ENCODE measurements around the gene ALG2. TPM values are rescaled to one million over a fixed set of nuclear protein-coding genes. Genes with fewer than 3 reads are reported as not detected.

The ALG2 gene
- total and polyA plus RNA-seq, 9 of the 15 experiments (the other 6 are each of a cell fraction or from before 2014, with no cell fraction given) = 4.9 to 41.9 (median 20.2) TPM

- ChIA-PET CTCF (ENCODE audit: low intra/inter-chr PET ratio) (no interaction called here), POLR2A (no interaction called here)
- FAIRE-seq (no peak), ATAC-seq (no peak), DNase-seq (ENCODE audit: extremely low read depth in 1 of 4, low spot score in 3 of 4) (no peak)
- in situ Hi-C loops (cut with MboI) (no loop called here), intact Hi-C loops (cut with micrococcal nuclease) (loop anchor here (5.0 to 10.0 kb wide), 4 partner anchors 48 to 1156 kb away; no protein-coding TSS in a partner anchor)
- no TSS peak for BruUV-seq (replicated peaks)
- H3K27ac ChIP-seq (ENCODE audit: extremely low read depth, low read depth, low read length) = no peak overlapping the region
- H4K20me1 ChIP-seq (replicated peaks; ENCODE audit: control insufficient read depth, insufficient read depth, low read length) = no peaks in the 10 kb centered on the region
- no peak overlapping the region for H3K9ac ChIP-seq (ENCODE audit: insufficient read depth in 1 of 2, low read depth in 2 of 2, low read length in 2 of 2)
- no peak overlapping the region for H2AFZ ChIP-seq (ENCODE audit: low read depth, low read length)
- 7% methylated on average over 2 of the region's 2 CpGs for WGBS (ENCODE audit: insufficient coverage, low coverage, missing lambda C conversion rate)
- peaks cover 0 to 13% of the 10 kb centered on the region in 2 experiments; a peak in 4 of 5 replicates for H3K27me3 ChIP-seq (ENCODE audit: control insufficient read depth in 2 of 2, insufficient read depth in 2 of 2, low read length in 2 of 2)
- TF ChIP-seq SIRT6 (IDR thresholded peaks at IDR 0.05; ENCODE audit: low read depth, low read length) = no peak
- no peaks in the 10 kb centered on the region for H3K9me3 ChIP-seq (replicated peaks; ENCODE audit: control insufficient read depth, insufficient read depth, low read depth, low read length)
- H3K4me3 ChIP-seq = no peak overlapping the region
- peaks cover 0 to 2% of the 10 kb centered on the region in 2 experiments; a peak in 1 of 5 replicates for H3K4me1 ChIP-seq (replicated peaks in 1 of 2; ENCODE audit: control insufficient read depth in 2 of 2, insufficient read depth in 2 of 2, low read length in 2 of 2)
- no peaks in the 10 kb centered on the region for H3K9me1 ChIP-seq (ENCODE audit: control insufficient read depth, insufficient read depth, low read length)
- H3K79me2 ChIP-seq (ENCODE audit: control insufficient read depth, insufficient read depth, low read length) = no peaks in the 10 kb centered on the region
- H3K36me3 ChIP-seq (ENCODE audit: control insufficient read depth, insufficient read depth, low read length) = no peaks in the 10 kb centered on the region
- no peak overlapping the region for H3K4me2 ChIP-seq (ENCODE audit: insufficient read depth, low read length)
These were observed 52.7 kb downstream of the ALG2 start for GRCh38 chr9:99169086-99169485.

- POLR2A ChIA-PET = no interaction called here
- no TSS peak for BruUV-seq (replicated peaks)
These were observed 54.0 kb downstream of the ALG2 start for GRCh38 chr9:99167694-99168093.

More at GRCh38 chr9:99167694-99168093, 54.0 kb downstream of the ALG2 start:
- no peaks in the 10 kb centered on the region for H3K79me2 ChIP-seq (ENCODE audit: control insufficient read depth, insufficient read depth, low read length)
- H2AFZ ChIP-seq (ENCODE audit: low read depth, low read length) = 0 out of 2 replicates have a peak overlapping the region, but pooled peaks have one; percentile 6
- H3K27me3 ChIP-seq (ENCODE audit: control insufficient read depth in 2 of 2, insufficient read depth in 2 of 2, low read length in 2 of 2) = peaks cover 0 to 7% of the 10 kb centered on the region in 2 experiments; a peak in 2 of 5 replicates
- no peaks in the 10 kb centered on the region for H3K36me3 ChIP-seq (ENCODE audit: control insufficient read depth, insufficient read depth, low read length)
- in situ Hi-C loops (cut with MboI) (no loop called here), intact Hi-C loops (cut with micrococcal nuclease) (loop anchor here (5.0 to 10.0 kb wide), 4 partner anchors 50 to 1157 kb away; no protein-coding TSS in a partner anchor)
- no peaks in the 10 kb centered on the region for H3K9me3 ChIP-seq (replicated peaks; ENCODE audit: control insufficient read depth, insufficient read depth, low read depth, low read length)
- FAIRE-seq (no peak), ATAC-seq (no peak), DNase-seq (ENCODE audit: extremely low read depth in 1 of 4, low spot score in 3 of 4) (no peak)
- no peak overlapping the region for H3K9ac ChIP-seq (ENCODE audit: insufficient read depth in 1 of 2, low read depth in 2 of 2, low read length in 2 of 2)
- no peak overlapping the region for H3K4me3 ChIP-seq
- H3K9me1 ChIP-seq (ENCODE audit: control insufficient read depth, insufficient read depth, low read length) = no peaks in the 10 kb centered on the region
- H3K4me1 ChIP-seq (replicated peaks in 1 of 2; ENCODE audit: control insufficient read depth in 2 of 2, insufficient read depth in 2 of 2, low read length in 2 of 2) = peaks cover 0 to 2% of the 10 kb centered on the region in 2 experiments; a peak in 1 of 5 replicates
- no peak for TF ChIP-seq KLF13 (tag; IDR thresholded peaks at IDR 0.05; ENCODE audit: borderline replicate concordance, low read depth)
- no peak for TF ChIP-seq TFE3 (CRISPR knock-in tag; IDR thresholded peaks at IDR 0.05)
- TF ChIP-seq ZC3H8 (IDR thresholded peaks at IDR 0.05) = no peak
- TF ChIP-seq ZNF764 (CRISPR knock-in tag; IDR thresholded peaks at IDR 0.05; ENCODE audit: low read depth) = no peak
- TF ChIP-seq NCOA6 (IDR thresholded peaks at IDR 0.05) = no peak
- TF ChIP-seq HNRNPUL1 (IDR thresholded peaks at IDR 0.05; ENCODE audit: low read length) = no peak
- no peak for TF ChIP-seq RB1 (IDR thresholded peaks at IDR 0.05; ENCODE audit: low read depth)
- TF ChIP-seq ZNF395 (CRISPR knock-in tag; IDR thresholded peaks at IDR 0.05) = no peak
- no peak for TF ChIP-seq CTCF (IDR thresholded peaks at IDR 0.05 in 2 of 3, conservative IDR thresholded peaks at IDR 0.05 in 1 of 3; ENCODE audit: insufficient read depth in 2 of 3, low read depth in 1 of 3, low read length in 3 of 3)
- no peaks in the 10 kb centered on the region for H4K20me1 ChIP-seq (replicated peaks; ENCODE audit: control insufficient read depth, insufficient read depth, low read length)
- WGBS (ENCODE audit: insufficient coverage, low coverage, missing lambda C conversion rate) = 2% methylated on average over 3 of the region's 3 CpGs
- H3K4me2 ChIP-seq (ENCODE audit: insufficient read depth, low read length) = no peak overlapping the region
- CTCF ChIA-PET (ENCODE audit: low intra/inter-chr PET ratio) = no interaction called here
- H3K27ac ChIP-seq (ENCODE audit: extremely low read depth, low read depth, low read length) = no peak overlapping the region
